Fibroblast of skin of abdomen (primary cell): ENCODE data around the gene IMMP1L. TPM values are rescaled to one million over a fixed set of nuclear protein-coding genes. Genes with fewer than 3 reads are reported as not detected.
"Not testable (repeated sequence)": the region's sequence is repeated elsewhere in the genome, so short reads cannot be mapped to it uniquely, and the experiment has no call there.

ENCODE experiments used
- DNase-seq: peaks from one replicate; pipeline ENCODE4 v3.0.0-alpha.2; 2013
- polyA plus RNA-seq, 2 experiments: library from polyadenylated mRNA; unstranded; fragments of 120-200 nt; gene quantifications; one replicate each; pipeline ENCODE4 v1.2.1, GENCODE V29; 2013; ENCODE audit not compliant: insufficient read length in 2 of 2

Gene IMMP1L, protein sequence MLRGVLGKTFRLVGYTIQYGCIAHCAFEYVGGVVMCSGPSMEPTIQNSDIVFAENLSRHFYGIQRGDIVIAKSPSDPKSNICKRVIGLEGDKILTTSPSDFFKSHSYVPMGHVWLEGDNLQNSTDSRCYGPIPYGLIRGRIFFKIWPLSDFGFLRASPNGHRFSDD
- polyA plus RNA-seq (2013, experiment 1 of 2; ENCODE audit: insufficient read length) = 18.0 TPM
- 17.6 TPM for polyA plus RNA-seq (2013, experiment 2 of 2; ENCODE audit: insufficient read length)

- peak; percentile 95 for DNase-seq
Observed at GRCh38 chr11:31509429-31510345, at the start of gene IMMP1L, which contains the start of gene ELP4. Gene IMMP1L (minus strand): TSS chr11:31509622. CDS start chr11:31463276, 46,346 bp downstream. Gene ELP4 (plus strand): TSS chr11:31509767. CDS start chr11:31509785, 18 bp downstream.

DNA sequence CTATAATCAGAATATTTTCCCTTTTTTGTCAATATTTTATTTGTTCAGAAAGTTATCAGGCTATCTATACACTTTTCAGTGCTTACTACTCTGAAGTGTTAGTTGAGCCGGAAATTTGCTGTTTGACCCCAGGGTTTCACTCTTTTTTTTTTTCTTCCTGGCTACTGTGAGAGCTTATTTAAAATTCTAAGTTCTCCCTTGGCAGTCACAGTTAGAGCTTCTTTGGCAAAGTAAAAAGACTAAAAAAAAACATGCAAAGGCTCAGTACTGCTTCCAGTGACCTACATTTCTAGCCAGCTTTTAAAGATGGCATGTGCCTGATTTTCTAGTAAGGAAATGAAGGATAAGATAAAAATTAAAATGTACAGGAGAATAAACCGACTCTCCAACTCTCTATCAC, 48.6 kb upstream of the IMMP1L start:
- no peak for DNase-seq

DNA sequence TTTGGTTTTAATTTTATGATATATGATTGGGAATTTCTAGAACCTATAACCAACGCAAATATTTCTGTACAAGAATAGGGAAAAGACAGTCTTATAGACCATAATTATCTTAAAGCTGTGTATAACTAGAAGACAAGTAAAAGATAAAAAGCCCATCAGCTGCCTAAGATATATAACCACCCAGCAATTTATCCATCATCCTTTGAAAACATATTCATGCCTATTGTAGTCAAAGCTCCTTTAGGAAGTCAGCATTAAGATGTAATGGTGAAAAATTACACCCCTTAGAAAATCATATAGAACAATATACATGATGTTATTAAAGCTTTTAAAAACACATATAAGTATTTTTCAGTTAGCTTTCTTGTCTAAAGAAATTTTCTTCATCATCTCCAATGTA, 46.5 kb upstream of the IMMP1L start:
- no peak for DNase-seq

DNA sequence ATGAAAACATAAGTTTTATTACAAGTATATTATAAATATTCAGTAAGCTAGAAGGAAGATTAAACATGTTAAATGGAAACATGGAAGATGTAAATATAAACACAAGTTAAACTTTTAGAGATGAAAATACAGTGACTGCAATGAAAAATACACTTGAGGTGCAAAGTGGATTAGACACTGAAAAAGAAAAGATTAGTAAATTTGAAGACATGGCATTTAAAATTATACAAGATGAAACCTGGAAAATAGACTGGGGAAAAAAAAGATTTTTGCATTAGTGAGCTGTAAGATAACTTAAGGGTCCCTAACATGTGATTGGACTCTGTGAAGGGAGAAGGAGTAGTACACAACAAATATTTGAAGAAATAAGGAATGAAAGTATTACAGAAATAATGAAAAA, 33.4 kb upstream of the IMMP1L start:
- no peak for DNase-seq

GRCh38 chr11:31535479-31535878, 26.1 kb upstream of the IMMP1L start:
- no peak for DNase-seq

GRCh38 chr11:31531293-31531692, 21.9 kb upstream of the IMMP1L start:
- no peak for DNase-seq

- no peak for DNase-seq
Observed at GRCh38 chr11:31529701-31530100, 20.3 kb upstream of the IMMP1L start.

DNA sequence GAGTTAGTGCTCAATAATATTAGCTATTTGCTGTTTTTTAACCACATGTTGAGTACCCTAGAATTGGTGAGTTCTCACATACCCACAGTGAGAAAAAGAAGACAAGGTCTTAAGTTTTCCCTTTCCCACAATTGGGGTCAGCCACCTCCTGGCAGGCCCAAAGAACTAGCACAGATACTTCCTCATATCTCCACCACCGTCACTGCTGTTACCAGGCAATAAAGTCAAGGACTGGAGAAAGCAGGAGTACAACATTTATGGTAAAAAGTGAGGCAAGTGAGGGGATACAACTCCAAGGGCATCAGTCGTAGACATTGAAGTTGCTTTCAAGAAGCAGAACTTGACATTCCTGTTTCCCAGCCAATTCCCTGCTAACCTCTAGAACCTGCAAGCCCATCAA, 19.8 kb upstream of the IMMP1L start:
- DNase-seq = no peak

- no peak for DNase-seq
Observed at GRCh38 chr11:31521497-31522150, 12.2 kb upstream of the IMMP1L start.

DNA sequence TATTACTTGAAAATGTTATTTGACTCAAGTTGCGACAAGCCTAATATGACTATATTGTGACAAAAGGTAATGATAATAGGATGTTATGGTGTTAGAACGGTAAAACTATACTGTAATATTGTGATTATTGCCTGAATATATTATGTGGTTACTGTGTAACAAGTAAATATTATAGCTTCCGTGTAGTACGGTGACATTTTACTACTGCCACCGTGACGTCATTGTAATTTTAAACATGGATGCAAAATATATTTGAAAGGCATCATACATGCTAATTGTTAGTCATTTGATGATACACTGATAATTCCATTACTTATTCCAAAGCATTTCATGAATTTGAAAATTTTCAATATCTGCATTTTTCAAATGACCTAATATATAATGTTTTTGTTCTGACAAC, 2.7 kb upstream of the IMMP1L start:
- no peak for DNase-seq

DNA sequence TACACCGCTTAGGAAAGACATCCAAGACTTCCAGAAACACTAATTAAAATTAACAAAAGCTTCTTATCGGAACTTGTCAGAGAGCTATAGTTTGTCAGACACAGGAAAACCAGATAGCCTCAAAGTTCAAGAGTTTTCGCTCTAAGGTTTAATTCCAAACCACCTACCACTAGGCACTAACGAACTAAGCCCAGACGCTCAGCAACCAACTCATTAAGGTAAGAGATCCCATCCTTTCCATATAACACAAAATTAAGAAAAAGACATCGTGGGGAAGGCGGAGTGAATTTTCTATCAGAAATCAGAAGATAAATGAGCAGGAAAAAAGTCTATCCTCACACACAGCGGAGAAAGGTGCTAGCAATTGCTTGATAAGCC, 382 bp downstream of the IMMP1L start:
- DNase-seq = peak; percentile 1

- peak; percentile 0 for DNase-seq
Observed at GRCh38 chr11:31500560-31500959, 8.9 kb downstream of the IMMP1L start.

GRCh38 chr11:31499576-31500178, 9.7 kb downstream of the IMMP1L start:
- peak; percentile 37 for DNase-seq

DNA sequence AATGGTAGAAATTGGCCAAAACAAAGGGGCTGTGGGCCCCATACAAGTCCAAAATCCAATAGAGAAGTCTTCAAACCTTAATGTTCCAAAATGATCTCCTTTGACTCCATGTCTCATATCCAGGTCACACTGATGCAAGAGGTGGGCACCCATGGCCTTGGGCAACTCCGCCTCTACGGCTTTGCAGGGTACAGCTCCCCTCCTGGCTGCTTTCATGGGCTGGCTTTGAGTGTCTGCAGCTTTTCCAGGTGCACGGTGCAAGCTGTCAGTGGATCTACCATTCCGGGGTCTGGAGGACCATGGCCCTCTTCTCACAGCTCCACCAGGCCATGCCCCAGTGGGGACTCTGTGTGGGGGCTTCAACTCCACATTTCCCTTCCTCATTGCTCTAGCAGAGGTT, 15.7 kb downstream of the IMMP1L start:
- DNase-seq = not testable (repeated sequence)

GRCh38 chr11:31493235-31493634, 16.2 kb downstream of the IMMP1L start:
- DNase-seq = no peak

DNA sequence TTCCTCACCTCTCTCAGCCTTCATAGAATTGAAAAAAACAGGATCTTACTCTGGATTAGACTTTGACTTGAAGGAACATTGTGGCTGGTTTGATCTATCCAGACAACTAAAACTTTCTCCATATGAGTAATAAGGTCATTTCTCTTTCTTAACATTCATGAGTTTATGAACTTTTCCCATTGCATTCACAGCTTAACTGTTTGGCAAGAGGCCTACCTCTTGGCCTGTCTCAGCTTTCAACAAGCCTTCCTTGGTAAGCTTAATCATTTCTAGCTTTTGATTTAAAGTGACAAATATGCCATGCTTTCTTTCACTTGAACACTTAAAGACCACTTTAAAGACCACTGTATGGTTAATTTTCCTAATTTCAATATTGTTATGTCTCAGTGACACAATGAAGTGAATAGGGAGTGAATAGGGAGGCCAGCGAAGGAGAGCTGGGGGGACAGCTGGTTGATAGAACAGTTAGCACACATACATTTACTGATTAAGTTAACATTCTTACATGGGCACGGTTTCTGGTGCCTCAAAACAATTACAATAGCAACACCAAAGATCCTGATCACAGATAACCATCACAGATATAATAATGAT, 17.0 kb downstream of the IMMP1L start:
- DNase-seq = peak; percentile 38

- peak; percentile 57 for DNase-seq
Observed at GRCh38 chr11:31487848-31488247, 21.6 kb downstream of the IMMP1L start.

DNA sequence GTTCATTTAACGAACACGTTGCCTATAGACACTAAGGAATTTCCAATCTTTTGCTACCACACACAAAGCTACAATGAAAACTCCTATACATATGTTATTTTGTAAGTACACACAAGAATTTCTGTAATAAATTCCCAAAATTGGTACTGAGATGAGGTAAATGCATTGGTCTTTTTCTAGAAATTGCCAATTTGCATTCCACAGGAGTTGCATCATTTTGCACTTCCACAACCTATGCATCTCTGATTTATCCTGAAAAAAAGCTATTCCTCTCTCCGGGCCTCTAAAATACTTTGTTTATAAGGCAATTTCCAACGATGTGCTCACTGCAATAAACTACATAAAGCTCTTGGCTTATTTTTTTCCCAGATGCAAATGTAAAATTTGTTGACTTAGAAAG, 24.9 kb downstream of the IMMP1L start:
- DNase-seq = peak; percentile 48

DNA sequence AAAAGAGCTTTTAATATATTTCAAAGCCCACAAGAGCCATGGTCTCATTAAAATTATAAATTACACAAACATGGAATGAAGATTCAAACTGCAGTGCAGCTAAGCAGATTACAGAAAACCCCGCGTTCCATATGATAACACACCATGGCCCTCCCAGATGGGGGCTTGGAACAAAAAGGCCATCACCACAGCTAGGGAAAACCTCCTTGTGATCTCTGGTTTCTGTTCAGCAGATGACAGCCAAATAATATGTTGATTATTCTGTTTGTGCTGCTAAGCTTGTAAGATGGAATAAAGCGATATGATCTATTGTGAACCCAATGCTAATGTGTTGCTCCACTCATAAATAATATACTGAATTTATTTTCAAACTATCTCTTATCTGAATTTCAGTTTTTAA, 28.5 kb downstream of the IMMP1L start:
- DNase-seq = no peak

DNA sequence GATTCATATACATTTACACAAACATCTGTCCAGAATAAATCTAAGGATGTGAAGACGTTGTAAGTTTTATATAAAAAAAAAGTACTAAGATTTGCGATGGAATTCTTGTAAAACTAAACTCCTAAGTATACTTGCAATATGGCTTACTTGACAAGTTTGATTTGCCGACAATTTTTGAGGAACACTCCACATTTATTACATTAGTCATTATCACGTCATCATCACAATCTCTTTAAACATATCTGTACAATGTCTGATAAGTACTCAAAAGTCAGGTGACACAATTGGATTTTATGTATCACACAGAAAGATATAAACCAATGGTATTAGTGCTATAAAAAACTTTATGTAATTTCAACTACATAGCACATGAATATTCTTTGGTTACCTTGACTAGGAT, 30.4 kb downstream of the IMMP1L start:
- no peak for DNase-seq

DNA sequence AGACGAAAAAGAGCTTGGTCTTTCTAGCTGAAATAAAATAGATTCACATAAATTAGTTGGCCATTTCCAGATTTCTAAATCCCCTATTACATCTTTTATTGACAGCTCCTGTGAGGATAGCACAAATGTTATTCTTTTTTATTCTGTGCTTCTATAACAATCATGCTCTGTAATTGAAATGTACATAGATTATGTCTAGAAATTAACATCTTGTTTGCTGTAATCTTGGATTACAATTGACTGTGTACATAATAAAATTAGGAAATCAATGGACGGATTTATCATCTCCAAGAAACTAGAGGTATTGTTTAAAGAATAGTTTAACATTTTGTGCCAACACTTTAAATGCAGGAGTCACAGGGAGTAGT, 31.2 kb downstream of the IMMP1L start:
- DNase-seq = no peak

DNA sequence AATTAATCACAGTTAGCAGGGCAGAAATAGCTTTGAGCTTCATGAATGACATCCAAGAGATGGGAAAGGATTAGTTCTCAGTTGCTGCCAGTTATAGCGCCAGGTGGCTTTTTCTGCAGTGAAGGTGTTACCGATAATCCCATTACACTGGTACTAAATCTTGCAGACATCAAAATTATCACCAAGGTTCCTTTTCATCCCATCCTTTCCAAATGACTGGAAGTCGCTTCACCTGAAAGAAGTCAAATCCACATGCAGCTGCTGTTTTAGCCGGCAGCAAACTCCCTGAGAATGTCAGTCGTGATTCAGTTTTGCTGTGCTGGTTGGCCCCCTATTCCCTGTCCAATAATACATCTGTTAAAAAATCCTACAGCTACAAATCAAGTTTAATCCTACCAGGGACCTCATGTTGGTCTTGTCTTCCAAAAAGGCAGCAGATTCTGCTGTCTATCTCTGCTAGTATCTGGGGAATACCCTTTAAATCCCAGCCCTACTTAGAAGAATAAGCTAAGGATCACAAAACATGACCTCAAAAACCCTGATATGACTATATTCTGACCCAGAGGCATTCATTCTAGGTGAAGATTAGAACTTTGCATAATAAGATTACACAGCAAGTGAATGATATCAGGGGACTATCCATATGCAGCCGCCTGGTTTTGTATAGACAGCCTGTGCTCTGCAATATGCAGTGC, 31.7 kb downstream of the IMMP1L start:
- no peak for DNase-seq
